PC-9 (cell line): Measurements from ENCODE around the gene RAB11FIP4. TPM values are rescaled to one million over a fixed set of nuclear protein-coding genes. Genes with fewer than 3 reads are reported as not detected.

Experiments
- BruUV-seq: library from RNA; stranded (reverse); fragments of 400-500 nt; replicated peaks from 2 replicates; lab custom pipeline; 2021; lab: Mats Ljungman, UMichigan
- CTCF ChIA-PET: fragments of 300-600 bp; sonication (Branson Sonifier 250); formaldehyde crosslinking; loops from one replicate; lab custom pipeline; 2022; ENCODE audit warnings: antibody characterized with exemption; lab: Charles Lee
- POLR2A ChIA-PET: fragments of 300-600 bp; sonication (Branson Sonifier 250); formaldehyde crosslinking; loops from one replicate; lab custom pipeline; 2022; ENCODE audit warnings: antibody characterized with exemption; ENCODE audit not compliant: unreplicated experiment; lab: Charles Lee
- DNase-seq, 2 experiments: peaks; one replicate each; pipeline versions ENCODE4 v3.0.0 to v3.0.0-alpha.2; 2015 to 2022; ENCODE audit warnings: mixed read lengths in 1 of 2
- H2AFZ ChIP-seq: fragments of 200-600 bp; sonication (generic); 2 replicates; pipeline ENCODE4 v1.8.1; 2017; ENCODE audit warnings: antibody characterized with exemption
- H3F3A ChIP-seq: fragments of 200-600 bp; sonication (generic); 2 replicates; pipeline ENCODE4 v1.8.1; 2017; ENCODE audit warnings: antibody characterized with exemption, mild to moderate bottlenecking, low read depth; ENCODE audit not compliant: insufficient read depth
- H3K27ac ChIP-seq: fragments of 200-600 bp; sonication (generic); 2 replicates; pipeline ENCODE4 v1.6.1; 2016; ENCODE audit warnings: mixed run types
- H3K27me3 ChIP-seq: fragments of 200-600 bp; sonication (generic); 2 replicates; pipeline ENCODE4 v1.6.1; 2016; ENCODE audit warnings: low read depth, mixed run types; ENCODE audit not compliant: insufficient read depth
- H3K36me3 ChIP-seq: fragments of 200-600 bp; sonication (generic); 2 replicates; pipeline ENCODE4 v1.6.1; 2016; ENCODE audit warnings: low read depth, mixed run types
- H3K4me1 ChIP-seq: fragments of 200-600 bp; sonication (generic); replicated peaks from 2 replicates; pipeline ENCODE4 v1.6.1; 2016; ENCODE audit warnings: mixed run types; ENCODE audit not compliant: insufficient read depth
- H3K4me2 ChIP-seq: fragments of 200-600 bp; sonication (generic); 2 replicates; pipeline ENCODE4 v1.6.1; 2017; ENCODE audit warnings: mixed run types
- H3K4me3 ChIP-seq: fragments of 200-600 bp; sonication (generic); 2 replicates; pipeline ENCODE4 v1.6.1; 2016; ENCODE audit warnings: mixed run types
- H3K79me2 ChIP-seq: fragments of 200-600 bp; sonication (generic); 2 replicates; pipeline ENCODE4 v1.6.1; 2017; ENCODE audit warnings: low read depth, mixed run types
- H3K9me2 ChIP-seq: fragments of 200-600 bp; sonication (generic); 2 replicates; pipeline ENCODE4 v1.8.1; 2017; ENCODE audit warnings: mild to moderate bottlenecking; ENCODE audit not compliant: insufficient read depth
- H3K9me3 ChIP-seq: fragments of 200-600 bp; sonication (generic); 2 replicates; pipeline ENCODE4 v1.8.1; 2016; ENCODE audit warnings: low read depth; ENCODE audit not compliant: insufficient read depth
- H4K20me1 ChIP-seq: fragments of 200-600 bp; sonication (generic); 2 replicates; pipeline ENCODE4 v1.8.1; 2017; ENCODE audit not compliant: insufficient read depth
- CTCF ChIP-seq: fragments of 200-600 bp; sonication (generic); conservative IDR thresholded peaks from 2 replicates; pipeline ENCODE4 v1.6.1; 2017; ENCODE audit warnings: mixed run types, antibody characterized with exemption, mild to moderate bottlenecking, moderate library complexity
- EZH2 ChIP-seq: fragments of 200-600 bp; sonication (generic); IDR thresholded peaks from 2 replicates; pipeline ENCODE4 v1.8.0; 2017; ENCODE audit warnings: antibody characterized with exemption, low read depth
- intact Hi-C: fragments of 100-400 bp; cut with micrococcal nuclease; formaldehyde crosslinking; loops from one replicate; pipeline ENCODE4 v1.10.0; 2022; ENCODE audit not compliant: unreplicated experiment
- total RNA-seq: library from RNA; stranded (reverse); gene quantifications from 2 replicates; pipeline ENCODE4 v1.2.3, GENCODE V29; 2021

The RAB11FIP4 gene
- total RNA-seq, 1 experiment from 2014 or later = 22.9 TPM

DNA sequence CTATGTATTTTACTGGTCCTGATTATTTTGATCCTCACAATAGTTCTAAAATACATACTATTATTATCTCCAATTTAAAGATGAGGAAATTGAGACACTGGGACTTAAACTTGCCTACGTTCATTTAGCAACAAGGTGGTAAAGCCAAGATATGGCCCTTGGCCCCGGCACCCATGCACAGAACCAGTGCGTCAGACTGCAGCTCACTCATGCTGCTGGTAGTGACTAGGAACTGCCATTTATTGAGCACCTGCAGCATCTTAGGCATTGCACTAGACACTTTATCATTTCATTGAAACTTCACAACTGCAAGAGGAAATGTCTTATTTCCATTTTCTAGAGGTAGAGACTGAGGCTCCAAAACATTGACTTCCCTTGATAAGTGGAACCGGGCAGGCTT is 93.3 kb downstream of the RAB11FIP4 start:
- no TSS peak for BruUV-seq
- intact Hi-C loops = loop anchor here (5.0 to 10.0 kb wide), 2 partner anchors 42 to 50 kb away; no protein-coding TSS in a partner anchor
- H3K36me3 ChIP-seq = no peaks in the 10 kb centered on the region
- H2AFZ ChIP-seq = no peak overlapping the region
- ChIA-PET POLR2A (no interaction called here), CTCF (interaction anchor here (0.7 kb wide), 1 partner anchor 190 kb away, joined by 5 read pairs; no protein-coding TSS in a partner anchor)
- DNase-seq = no peak
- peaks cover 9% of the 10 kb centered on the region for H3F3A ChIP-seq
- no peaks in the 10 kb centered on the region for H3K9me2 ChIP-seq
- H3K79me2 ChIP-seq = peaks cover 14% of the 10 kb centered on the region
- no peaks in the 10 kb centered on the region for H3K9me3 ChIP-seq
- no peak overlapping the region for H3K27ac ChIP-seq
- H3K4me1 ChIP-seq = peaks cover 31% of the 10 kb centered on the region
- 0 out of 2 replicates have a peak, but pooled peaks cover 6% of the 10 kb centered on the region for H4K20me1 ChIP-seq
- H3K4me2 ChIP-seq = no peak overlapping the region
- no peaks in the 10 kb centered on the region for H3K27me3 ChIP-seq
- no peak for TF ChIP-seq EZH2
- TF ChIP-seq CTCF = no peak
- H3K4me3 ChIP-seq = no peak overlapping the region

DNA sequence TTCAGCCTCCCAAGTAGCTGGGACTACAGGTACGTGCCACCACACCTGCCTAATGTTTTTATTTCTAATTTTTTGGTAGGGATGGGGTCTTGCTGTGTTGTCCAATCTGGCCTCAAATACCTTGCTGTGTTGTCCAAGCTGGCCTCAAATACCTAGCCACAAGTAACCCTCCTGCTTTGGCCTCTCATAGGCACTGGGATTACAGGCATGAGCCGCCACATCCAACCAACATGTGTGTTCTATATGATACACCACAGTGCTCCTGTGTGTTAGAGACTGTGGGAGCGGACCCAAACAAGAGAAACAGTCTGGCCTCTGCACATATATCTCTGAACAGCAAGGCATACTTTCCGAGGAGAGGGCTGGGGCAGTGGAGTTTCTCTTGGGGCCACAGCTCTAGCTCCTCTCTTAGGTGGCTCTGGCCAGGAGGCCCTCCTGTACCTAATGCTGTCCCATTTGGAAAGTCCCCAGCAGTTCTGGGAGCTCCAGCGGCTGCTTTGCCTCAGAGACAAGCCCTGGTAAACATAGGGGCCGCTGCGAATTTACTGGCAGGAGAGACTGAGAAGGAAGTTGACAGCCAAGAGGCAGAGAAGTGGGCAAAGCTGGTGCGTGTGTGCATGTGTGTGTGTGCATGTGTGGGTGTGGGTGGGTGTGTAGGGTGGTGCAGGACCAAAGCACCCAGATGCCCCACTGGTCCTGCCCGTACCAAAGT is 95.0 kb downstream of the RAB11FIP4 start:
- TF ChIP-seq EZH2 = no peak
- TF ChIP-seq CTCF = no peak
- H2AFZ ChIP-seq = no peak overlapping the region
- peaks cover 31% of the 10 kb centered on the region for H3K79me2 ChIP-seq
- no peaks in the 10 kb centered on the region for H3K36me3 ChIP-seq
- H3K4me3 ChIP-seq = no peak overlapping the region
- H3K27me3 ChIP-seq = no peaks in the 10 kb centered on the region
- DNase-seq = no peak
- H3K9me3 ChIP-seq = no peaks in the 10 kb centered on the region
- H4K20me1 ChIP-seq = 0 out of 2 replicates have a peak, but pooled peaks cover 6% of the 10 kb centered on the region
- no TSS peak for BruUV-seq
- H3K27ac ChIP-seq = no peak overlapping the region
- H3K4me2 ChIP-seq = peak overlapping the region; percentile 90; the same call in 1 of the 2 replicates
- no peaks in the 10 kb centered on the region for H3K9me2 ChIP-seq
- ChIA-PET POLR2A (no interaction called here), CTCF (no interaction called here)
- intact Hi-C loops = loop anchor here (5.0 to 10.0 kb wide), 2 partner anchors 41 to 52 kb away; no protein-coding TSS in a partner anchor
- peaks cover 33% of the 10 kb centered on the region for H3K4me1 ChIP-seq
- peaks cover 9% of the 10 kb centered on the region for H3F3A ChIP-seq

GRCh38 chr17:31487063-31487647 is 95.7 kb downstream of the RAB11FIP4 start:
- Histone ChIP-seq H2AFZ (peak overlapping the region; percentile 97), H3K36me3 (no peaks in the 10 kb centered on the region), H3K9me2 (no peaks in the 10 kb centered on the region), H3F3A (peaks cover 4% of the 10 kb centered on the region), H3K4me3 (peak overlapping the region; percentile 67), H3K79me2 (peaks cover 37% of the 10 kb centered on the region), H3K27me3 (no peaks in the 10 kb centered on the region), H3K9me3 (no peaks in the 10 kb centered on the region), H4K20me1 (0 out of 2 replicates have a peak, but pooled peaks cover 6% of the 10 kb centered on the region), H3K4me2 (peak overlapping the region; percentile 90), H3K27ac (no peak overlapping the region), H3K4me1 (peaks cover 28% of the 10 kb centered on the region)
- ChIA-PET POLR2A (interaction anchor here (0.6 to 1.2 kb wide), 6 partner anchors 8 to 118 kb away, joined by 3 to 29 read pairs (median 5); no protein-coding TSS in a partner anchor), CTCF (interaction anchor here (0.7 kb wide), 1 partner anchor 98 kb away, joined by 3 read pairs; no protein-coding TSS in a partner anchor)
- TSS peak; percentile 93 for BruUV-seq
- DNase-seq = no peak
- intact Hi-C loops = loop anchor here (5.0 to 10.0 kb wide), 2 partner anchors 40 to 52 kb away; no protein-coding TSS in a partner anchor
- TF ChIP-seq CTCF (no peak), EZH2 (no peak)
